Glomerular visceral epithelial cell (primary cell): ENCODE measurements around the gene ST7.
"Not testable (repeated sequence)": the region's sequence is repeated elsewhere in the genome, so short reads cannot be mapped to it uniquely, and the experiment has no call there.

Experiments used
- DNase-seq: peaks from one replicate; pipeline ENCODE4 v3.0.0-alpha.2; 2016; ENCODE audit errors: extremely low spot score

The ST7 gene

DNA sequence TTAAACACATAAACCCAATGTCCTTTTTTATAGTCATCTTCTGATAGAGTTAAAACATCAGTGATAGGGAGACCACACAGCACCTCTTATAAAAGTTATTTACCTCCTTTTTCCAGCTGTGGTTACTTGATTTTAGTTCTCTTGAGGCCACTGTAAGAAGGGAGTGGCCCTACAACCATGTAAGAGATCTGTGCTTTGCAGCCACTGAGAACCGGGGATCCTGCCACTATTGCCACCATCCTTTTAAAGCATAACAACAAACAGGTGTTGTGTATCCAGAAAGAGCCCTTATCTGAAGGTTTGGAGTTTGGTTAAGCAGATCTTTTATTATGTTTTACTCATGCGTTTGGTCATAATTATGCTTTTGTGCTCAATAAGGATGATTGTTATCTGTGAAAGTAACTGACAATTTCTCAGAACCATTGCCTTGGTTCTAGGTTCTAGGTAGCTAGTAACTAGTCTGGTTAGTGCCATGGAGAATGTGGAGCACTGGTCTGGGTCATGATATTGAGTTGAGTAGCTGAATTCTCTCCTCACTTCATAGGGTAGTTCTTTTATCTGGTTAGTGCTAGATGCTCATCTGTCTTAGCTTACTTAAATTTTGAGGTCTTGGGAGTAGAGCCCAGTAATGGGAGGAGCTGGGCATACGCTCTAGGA is 56.5 kb downstream of the ST7 start:
- DNase-seq = no peak

DNA sequence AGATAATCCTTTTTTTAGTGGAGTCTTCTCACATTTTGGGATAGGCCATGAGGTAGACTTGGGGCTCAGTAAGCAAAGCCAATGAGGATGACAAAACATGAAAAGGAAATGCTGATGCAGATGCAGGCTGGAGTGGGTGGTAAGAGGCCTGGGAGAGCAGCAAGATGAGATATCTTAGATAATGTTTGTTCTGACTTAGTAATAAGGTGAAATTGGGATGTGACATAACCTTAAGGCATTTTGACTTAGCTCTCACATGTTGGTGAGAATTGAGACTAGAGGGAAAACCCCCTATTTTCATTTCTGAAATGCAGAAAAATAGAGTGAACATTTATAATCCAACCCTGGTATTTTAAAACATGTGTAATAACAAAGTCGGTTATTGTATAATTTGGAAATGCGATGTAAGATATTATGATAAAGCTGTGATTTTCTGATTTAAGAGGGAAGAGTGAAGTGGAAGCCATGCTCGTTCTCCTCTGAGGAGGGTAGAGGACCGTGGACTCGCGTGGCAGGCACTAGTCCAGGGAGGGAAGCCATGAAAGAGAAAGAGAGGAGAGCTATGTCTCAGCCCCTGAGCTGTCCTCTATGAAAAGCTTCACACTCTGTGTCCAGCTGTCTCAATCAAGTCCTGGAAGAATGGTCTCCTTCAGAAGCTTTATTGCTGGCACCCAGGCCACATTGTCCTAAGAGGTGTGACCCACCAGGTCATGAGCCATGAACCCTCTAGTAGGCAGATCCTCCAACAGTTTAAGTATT is 57.3 kb downstream of the ST7 start:
- peak; percentile 2 for DNase-seq

DNA sequence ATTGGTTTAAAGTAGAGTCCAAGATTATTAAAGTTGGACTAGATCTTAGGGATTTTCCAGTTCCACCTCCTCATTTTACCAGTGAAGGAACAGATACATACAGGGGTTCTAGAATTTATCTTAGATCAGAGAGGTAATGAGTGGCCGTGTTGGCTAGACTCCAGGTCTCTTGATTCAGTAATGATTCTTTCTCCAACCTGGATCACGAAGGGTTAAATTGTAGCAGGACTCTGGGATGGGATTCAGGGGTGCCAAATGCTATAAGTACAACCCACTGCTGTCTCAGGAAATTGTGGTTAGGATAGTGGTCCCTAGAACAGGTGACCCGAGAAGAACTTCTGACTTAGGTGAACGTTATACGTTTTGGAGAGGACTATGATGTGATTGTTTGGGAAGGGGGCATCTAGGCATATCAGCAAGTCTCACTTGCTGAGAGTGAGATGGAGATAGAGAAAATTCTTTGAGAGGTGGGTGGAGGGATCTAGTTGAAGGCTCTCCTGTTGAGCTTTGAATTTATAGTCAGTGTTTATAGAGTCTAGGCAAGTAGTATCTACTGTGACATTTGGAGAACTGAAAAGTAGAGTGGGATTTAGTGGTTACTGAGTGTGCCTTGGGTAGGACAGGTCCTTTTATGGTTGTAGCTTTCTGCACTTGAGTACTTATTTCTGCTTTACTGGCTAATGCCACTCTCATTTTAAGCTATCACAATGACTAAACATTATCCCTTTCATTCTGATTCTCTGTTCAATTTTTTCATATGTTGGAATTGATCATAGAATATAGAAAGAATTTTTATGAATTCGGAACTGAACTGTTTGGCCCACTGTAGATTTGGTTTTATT is 58.3 kb downstream of the ST7 start:
- DNase-seq = no peak

DNA sequence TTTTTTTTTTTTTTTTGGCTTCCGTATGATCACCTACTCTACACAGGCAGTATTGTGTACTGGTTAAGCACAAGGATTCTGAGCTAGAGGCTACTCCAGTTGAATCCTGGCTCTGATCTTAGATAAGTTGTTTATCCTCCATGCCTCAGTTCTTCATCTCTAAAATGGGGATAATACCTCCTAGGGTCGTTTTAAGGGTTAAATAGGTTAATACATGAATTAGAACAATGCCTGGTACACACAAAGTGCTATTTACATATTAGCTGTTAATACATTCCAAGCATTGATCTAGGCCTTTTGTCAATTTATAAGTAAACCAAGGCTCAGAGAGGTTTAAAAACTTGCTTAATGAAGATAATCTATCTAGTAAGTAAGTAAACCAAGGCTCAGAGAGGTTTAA is 59.0 kb downstream of the ST7 start:
- DNase-seq = no peak

DNA sequence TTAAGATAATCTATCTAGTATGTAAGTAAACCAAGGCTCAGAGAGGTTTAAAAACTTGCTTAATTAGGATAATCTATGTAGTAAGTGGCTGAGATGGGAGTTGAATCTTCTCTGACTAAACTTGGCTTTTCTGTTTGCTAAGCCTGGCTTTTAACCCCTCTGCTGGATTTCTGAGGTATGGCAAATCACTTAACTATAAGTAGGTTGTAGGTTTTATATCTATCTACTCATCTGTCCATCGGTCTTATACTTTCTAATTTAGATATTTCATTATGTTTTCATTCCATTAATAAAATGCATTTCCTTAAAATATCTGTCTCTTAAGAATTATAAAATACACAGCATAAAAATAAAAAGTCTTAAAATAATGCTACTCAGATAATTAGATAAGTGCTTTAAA is 59.4 kb downstream of the ST7 start:
- peak; percentile 45 for DNase-seq

DNA sequence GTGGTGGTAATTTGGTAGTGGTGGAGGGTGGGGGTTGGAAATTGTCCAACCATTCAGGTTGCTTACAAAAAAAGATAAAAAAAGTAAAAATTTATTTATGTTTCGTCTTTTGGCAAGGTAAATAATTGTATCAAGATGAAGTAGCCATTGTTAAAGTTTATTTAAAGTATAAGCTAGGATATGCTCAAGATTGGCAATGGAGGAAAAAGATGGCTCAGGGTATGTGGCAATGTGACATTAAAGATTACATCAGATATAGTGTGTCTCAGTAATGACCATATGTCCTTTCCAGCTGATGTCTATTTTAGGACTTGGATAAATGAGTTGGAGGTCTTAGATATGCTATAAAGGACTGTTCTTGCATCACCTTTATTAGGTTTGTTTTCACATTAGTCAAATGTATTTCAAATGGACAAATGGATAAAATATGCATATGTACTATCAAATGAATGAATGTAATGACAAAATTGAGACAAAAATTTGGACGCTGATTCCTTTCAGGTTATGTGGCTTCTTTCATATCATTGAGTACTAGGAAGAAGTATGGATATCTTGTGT is 60.9 kb downstream of the ST7 start:
- DNase-seq = no peak

DNA sequence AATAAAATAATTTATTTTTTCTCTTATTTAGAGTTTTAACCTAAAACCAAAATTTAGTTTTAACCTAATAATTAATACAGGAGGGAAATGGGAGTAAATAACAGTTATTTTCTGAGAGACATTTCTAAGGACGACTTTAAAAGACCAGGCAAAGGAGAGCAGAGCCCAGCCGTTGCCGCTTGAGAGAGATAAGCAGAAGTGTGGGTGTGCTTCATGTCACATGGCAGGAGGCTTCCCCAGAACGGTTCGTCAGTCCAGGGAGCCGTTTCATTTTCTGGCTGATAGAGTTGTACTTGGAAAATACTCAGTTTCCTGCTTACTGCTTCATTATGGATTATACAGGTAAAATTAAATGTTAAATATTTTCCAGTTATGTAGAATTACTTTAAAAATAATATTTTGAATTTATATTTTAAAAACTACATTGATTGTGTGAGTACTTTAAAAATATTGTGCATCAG is 61.4 kb downstream of the ST7 start:
- DNase-seq = peak; percentile 37

DNA sequence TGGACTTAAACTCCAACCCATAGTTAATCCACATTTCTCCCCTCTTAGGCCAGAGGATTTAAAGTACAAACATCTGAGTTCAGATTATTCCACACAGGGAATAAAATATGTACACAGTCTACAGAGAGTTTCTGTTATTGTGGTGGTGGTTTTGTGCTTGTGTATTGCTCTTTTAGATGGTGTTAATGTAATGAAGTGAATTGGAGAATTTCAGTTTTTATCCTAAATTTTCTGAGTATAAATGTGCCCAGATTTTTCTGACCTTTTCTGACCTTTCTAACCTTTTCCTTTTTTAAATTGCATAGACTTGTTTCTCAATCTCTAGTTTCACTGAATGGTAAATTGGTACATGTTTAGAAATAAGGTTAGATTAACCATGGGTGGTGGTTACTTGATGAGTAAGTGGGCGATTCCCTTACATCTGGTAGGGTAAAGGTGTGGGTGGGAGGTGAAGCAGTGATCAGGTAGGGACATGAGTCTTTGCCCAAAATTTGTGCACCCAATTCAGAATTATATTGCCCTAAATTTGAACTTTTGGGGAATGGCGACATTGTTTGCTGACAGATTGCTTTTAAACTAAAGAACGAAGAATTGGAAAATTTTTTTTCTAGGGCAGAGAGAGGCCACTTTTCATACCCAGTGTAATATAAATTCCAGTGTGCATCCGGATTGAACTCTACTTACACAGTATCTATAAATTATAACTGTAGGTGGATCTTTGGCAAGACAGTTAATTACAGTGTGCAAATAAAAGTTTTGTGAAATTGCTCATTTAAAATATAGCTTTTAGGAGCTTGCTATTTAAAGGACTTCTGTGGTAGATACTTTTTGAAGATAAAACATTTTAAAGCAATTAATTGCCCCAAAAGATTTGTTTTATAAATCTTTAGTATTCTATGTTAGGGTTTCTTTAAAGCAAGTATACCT is 62.2 kb downstream of the ST7 start:
- DNase-seq = no peak

DNA sequence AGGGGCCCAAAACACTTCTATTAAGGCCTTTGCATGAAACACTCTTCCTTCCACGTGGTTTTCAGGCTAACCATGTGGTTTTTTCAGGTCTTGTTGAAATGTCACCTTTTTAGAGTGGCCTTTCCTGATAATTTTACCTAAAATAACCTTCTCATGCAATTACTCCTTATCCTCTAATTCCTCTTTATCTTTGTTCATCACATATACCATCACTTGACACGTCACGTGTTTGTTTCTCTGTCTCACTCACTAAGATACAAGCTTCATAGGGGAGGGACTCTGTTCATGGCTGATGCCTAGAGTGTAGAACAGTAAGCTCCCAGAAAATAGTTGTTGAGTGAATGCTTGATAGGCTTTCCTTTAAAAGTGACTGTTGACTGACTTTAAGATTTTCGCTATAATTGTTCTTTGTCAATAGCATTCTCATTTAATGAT is 63.7 kb downstream of the ST7 start:
- DNase-seq = no peak

DNA sequence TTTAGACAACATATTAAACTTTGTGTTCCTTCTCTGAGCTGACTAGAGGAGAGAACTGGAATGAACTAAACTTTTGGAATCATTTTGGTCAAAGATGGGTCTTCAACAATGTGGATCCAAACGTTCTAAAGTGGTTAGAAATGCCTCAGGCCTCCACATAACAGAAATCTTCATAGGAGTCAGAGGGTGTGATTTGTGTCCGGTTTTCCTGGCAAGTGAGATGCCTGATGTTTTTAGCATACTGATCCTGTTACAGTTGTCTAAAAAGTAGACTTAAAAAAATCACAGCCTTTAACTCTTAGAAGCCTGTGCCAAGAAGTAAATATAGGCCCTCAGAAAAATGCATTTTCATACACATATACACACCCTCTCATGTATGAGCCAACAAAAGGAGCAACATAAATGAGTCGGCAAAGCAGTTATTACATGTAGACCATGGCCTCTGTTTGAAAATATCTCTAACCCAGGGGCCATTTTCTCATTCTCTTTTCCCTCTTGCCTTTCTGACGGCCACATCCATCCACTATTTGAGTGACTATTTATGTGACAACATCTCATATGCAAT is 64.5 kb downstream of the ST7 start:
- no peak for DNase-seq

DNA sequence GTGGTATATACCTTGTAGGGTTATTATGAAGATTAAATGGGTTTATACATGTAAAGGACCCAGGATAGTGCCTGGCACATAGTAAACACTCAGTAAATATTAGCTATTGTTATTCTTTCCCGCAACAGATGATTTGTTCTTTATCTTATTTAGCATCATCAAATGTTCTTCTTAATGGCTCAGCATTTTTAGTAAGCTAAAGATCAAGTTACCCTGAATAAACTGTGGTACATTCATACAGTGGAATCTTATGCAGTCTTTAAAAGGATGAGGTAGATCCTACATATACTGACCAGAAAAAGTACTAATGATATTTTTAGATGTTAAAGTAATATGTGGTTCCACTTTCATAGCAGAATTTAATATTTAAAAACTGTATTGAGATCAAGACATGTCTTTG is 65.4 kb downstream of the ST7 start:
- DNase-seq = no peak

DNA sequence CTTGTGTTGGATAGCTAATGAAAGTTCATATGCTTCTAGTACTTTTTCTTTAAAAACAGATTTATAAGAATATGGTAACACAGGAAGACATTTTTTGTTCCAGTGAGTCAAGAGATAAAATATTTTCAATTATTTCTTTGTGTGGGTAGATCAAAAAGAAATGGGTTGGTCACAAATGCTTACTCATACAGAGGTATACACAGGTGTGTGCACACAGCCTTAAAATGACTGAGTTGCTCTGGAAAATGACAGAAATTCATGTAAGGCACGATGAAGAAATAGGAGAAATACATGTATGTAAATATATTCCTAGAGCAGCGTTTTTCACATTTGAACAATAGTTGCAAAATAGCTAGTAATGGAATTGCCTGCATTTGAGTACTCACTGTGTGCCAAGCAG is 66.0 kb downstream of the ST7 start:
- DNase-seq = no peak

DNA sequence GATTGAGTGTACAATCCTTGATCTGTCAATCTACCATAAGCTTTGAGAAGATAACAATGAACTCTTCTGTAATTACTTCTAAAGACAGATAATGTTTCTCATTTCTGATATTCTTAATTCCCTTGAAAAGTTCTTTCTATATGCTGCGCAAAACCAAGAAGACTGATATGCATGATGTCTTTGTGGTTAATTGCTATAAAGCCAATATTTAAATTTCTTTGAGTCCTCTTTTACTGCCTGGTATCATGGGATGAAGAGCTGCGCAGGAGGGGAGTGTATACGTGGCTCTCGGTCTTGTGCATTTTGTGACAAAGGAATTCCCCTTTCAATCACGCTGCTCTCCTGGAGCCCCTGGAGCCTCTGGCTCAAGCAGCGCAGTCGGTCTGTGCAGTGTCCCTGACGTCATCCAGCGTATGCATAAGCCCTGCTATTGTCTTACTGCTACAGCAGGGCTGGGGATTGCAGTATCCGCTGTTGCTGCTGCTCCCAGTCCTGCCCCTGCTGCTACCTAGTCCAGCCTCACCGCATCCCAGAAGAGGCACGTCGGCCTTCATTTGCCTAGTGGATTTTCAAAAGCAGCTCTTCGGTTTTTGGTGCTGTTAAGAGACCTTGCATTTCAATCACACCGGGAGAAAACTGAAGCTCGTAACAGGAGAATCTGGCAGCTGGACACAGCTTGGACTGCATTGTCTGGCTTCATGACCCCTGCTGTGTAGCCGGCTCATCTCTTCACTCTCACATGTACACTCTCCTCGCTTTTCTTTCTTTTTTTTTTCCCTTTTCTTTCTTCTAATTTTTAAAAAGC is 66.7 kb downstream of the ST7 start:
- peak; percentile 79 for DNase-seq

DNA sequence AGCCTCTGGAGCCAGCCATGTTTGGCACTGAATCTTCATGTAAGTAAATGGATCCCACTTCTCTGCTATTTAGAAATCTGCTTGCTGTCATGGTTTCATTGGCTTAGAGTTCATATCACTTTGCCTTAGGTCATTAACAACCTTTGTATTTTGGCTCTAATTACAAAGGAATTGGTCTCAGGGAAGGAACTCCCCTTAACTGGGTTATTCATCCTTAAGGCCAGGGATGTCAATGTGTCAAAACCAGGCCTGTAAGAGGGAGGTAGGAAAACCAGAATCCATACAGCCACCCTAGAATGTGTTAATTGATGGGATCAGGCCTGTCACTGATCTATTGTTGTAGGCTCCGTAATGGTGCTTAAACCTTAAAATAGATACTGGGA is 67.3 kb downstream of the ST7 start:
- no peak for DNase-seq

DNA sequence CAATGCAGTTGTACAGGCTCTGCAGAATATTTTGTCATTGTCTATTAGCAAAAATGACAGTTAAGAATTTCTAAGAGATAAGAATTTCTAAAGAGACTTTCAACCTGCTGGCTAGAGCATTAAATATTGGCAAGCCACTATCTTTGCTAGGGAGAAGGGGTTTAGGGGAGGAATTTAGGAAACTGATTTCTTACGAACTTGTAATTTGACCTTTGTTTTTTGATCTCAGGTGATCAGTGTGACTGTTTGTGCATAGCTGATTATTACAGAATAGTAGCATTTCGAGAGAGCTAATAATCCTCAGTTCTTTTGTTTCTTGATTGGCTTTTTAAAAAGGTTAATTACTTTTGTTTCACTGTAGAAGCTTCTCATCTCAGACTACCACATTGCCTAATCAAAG is 68.1 kb downstream of the ST7 start:
- no peak for DNase-seq

DNA sequence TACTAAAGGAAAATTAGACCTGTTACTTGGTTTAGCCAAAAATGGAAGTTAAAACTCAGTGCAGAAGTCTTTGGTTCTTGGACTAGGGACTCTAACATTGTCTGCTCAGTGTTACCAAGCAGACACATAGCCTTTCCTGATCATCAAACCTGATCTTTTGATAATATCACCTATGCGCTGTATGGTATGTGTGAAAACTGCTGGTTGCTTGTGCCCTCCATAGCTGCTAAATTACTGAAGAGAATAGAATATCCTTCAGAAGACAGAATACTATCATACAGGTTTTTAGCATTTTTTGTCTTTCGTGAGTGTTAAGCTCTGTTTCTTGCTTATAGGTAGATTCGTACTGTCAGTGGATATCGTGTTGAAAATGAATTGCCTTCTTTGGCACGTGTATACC is 68.7 kb downstream of the ST7 start:
- DNase-seq = no peak

DNA sequence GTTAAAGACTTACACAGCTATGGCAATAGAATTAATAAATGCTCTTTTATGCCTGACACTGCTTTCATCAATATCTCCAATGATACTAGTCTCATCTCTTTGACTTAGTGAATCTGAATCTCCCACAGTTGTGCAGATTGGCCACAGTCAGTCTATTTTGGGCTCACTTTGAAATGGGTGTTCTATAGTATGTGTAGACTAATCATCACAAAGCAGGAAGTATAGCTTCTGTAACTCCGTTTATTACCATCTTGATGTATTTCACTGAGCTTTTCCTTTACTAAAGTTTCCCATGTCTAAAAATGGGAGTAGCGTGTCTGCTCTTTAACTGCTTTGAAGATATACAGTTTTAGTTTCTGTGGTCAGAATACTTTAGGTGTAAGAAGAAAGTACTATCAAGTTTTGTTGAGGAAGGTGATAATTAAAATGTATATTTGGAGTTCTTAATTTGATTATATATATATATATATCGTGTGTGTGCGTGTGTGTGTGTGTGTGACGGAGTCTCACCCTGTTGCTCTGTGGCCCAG is 70.1 kb downstream of the ST7 start:
- no peak for DNase-seq

DNA sequence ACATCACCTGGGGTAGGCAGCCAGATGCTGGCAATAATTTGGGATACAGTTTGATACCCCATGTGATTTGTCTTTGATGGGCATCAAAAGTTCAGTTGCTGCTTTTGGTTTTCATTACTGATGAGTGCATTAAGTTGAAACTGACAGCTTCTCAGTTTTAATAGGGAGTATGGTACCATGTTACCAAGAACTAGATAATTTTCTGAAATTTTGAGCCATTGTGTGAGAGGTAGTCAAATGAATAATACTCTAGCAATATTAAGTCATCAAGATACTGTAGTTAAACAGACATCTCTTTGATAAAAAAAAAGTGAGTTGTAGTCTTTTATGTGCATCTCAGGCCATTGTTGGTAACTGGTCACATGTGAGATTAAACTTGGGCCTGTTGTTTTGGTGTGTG is 71.5 kb downstream of the ST7 start:
- DNase-seq = no peak

DNA sequence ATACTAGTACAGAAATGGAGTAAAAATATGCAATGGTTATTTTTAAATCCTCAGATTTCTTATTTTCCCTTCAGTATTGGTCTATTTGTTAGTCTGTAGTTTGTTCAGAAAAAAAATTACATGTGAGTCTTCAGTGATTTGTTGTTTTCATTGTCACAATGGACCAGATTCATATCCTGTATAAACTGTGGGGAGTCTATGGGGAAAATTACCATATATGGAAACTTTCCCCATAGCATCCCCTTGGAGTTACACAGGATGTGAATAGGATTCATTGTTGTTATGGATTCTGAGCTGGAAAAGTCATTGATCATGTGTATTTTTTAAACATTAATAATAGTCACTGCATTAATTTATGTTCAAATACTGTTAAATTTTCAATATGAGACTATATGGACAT is 72.6 kb downstream of the ST7 start:
- no peak for DNase-seq

DNA sequence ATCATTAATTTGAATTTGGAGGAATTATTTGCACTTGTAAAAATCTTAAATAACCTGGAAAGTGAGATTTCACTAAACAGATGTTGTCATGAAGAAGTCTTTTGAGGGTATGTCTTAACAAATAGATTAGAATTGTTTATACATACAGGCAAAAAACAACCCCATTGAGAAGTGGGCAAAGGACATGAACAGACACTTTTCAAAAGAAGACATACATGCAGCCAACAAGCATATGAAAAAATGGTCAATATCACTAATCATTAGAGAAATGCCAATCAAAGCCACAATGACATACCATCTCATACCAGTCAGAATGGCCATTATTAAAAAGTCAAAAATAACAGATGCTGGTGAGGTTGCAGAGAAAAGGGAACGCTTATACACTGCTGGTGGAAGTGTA is 77.0 kb downstream of the ST7 start:
- DNase-seq = not testable (repeated sequence)
